HepG2 (cell line): ENCODE measurements around the gene VPS18. TPM values are rescaled to one million over a fixed set of nuclear protein-coding genes. Genes with fewer than 3 reads are reported as not detected.
A peak's percentile ranks its signal among the peaks of the same experiment; 100 is the strongest.

ENCODE experiments used
- BHLHE40 ChIP-seq: IDR thresholded peaks from 2 replicates; pipeline ENCODE4 v1.6.1; 2011; ENCODE audit warnings: low read length, improper control_type of control experiment
- EP300 ChIP-seq, 3 experiments: sonication (generic) in 1 of 3; formaldehyde crosslinking in 1 of 3; IDR thresholded peaks; 2 replicates each; pipeline versions ENCODE4 v1.5.1 to v1.6.1; 2011 to 2020; ENCODE audit warnings: low read depth in 2 of 3, low read length in 2 of 3, borderline replicate concordance in 1 of 3, improper control_type of control experiment in 1 of 3, mild to moderate bottlenecking in 1 of 3, missing genetic modification reagents in 1 of 3, moderate library complexity in 1 of 3
- GABPA ChIP-seq, 2 experiments: IDR thresholded peaks; 2 replicates each; pipeline ENCODE4 v1.6.1; 2011 to 2016; ENCODE audit warnings: low read depth in 2 of 2, low read length in 1 of 2, missing biosample characterization in 1 of 2, missing genetic modification characterization in 1 of 2
- HES4 ChIP-seq: sonication (generic); formaldehyde crosslinking; IDR thresholded peaks from 2 replicates; pipeline ENCODE4 v1.9.0; 2021; ENCODE audit warnings: mild to moderate bottlenecking, missing genetic modification reagents, borderline replicate concordance
- KLF13 ChIP-seq: sonication (generic); formaldehyde crosslinking; IDR thresholded peaks from 2 replicates; pipeline ENCODE4 v1.4.0; 2020; ENCODE audit warnings: mild to moderate bottlenecking, missing genetic modification reagents
- NFE2 ChIP-seq: sonication (generic); formaldehyde crosslinking; IDR thresholded peaks from 2 replicates; pipeline ENCODE4 v1.4.0; 2020; ENCODE audit warnings: missing genetic modification reagents
- RBAK ChIP-seq: sonication (generic); formaldehyde crosslinking; IDR thresholded peaks from 2 replicates; pipeline ENCODE4 v1.5.1; 2020; ENCODE audit warnings: mild to moderate bottlenecking, missing genetic modification reagents
- ZNF235 ChIP-seq: sonication (generic); formaldehyde crosslinking; IDR thresholded peaks from 2 replicates; pipeline ENCODE4 v1.8.1; 2023; ENCODE audit warnings: mild to moderate bottlenecking, missing genetic modification reagents, borderline replicate concordance
- ZNF484 ChIP-seq: sonication (generic); formaldehyde crosslinking; IDR thresholded peaks from 2 replicates; pipeline ENCODE4 v1.5.1; 2020; ENCODE audit warnings: mild to moderate bottlenecking, low read depth, missing genetic modification reagents, borderline replicate concordance
- ZNF550 ChIP-seq: sonication (generic); formaldehyde crosslinking; IDR thresholded peaks from 2 replicates; pipeline ENCODE4 v1.4.0; 2020; ENCODE audit warnings: mild to moderate bottlenecking, missing genetic modification reagents, borderline replicate concordance
- ZNF776 ChIP-seq: sonication (generic); formaldehyde crosslinking; IDR thresholded peaks from 2 replicates; pipeline ENCODE4 v1.4.0; 2020; ENCODE audit warnings: mild to moderate bottlenecking, missing genetic modification reagents
- ZNF891 ChIP-seq: sonication (generic); formaldehyde crosslinking; IDR thresholded peaks from 2 replicates; pipeline ENCODE4 v1.5.0; 2020; ENCODE audit warnings: mild to moderate bottlenecking, missing genetic modification reagents
- polyA plus RNA-seq, 8 experiments: library from polyadenylated mRNA; depleted of rRNA in 3 of 8; stranded (reverse) in 7 of 8; unstranded in 1 of 8; fragments of >200 nt; fragmentation: Illumina TruSeq in 4 of 8; extraction: Trizol in 4 of 8; gene quantifications; 2 replicates each; pipeline versions ENCODE4 v1.2.1 to v1.2.3, GENCODE V29; 2011 to 2016; ENCODE audit warnings: low read depth in 4 of 8, missing spikeins in 1 of 8, mixed read lengths in 1 of 8; ENCODE audit not compliant: insufficient read depth in 1 of 8
- total RNA-seq, 5 experiments: library from RNA; depleted of rRNA; stranded (reverse); fragments of >200 nt; fragmentation: Illumina TruSeq; extraction: Trizol; gene quantifications; 2 replicates each; pipeline ENCODE4 v1.2.3, GENCODE V29; 2016; ENCODE audit warnings: low read depth in 1 of 5
- TF ChIP-seq, protein P1 (sequence below): sonication (generic); formaldehyde crosslinking; IDR thresholded peaks from 2 replicates; pipeline ENCODE4 v1.4.0; 2020; ENCODE audit warnings: mild to moderate bottlenecking, missing genetic modification reagents
- TF ChIP-seq, protein P2 (sequence below): sonication (generic); formaldehyde crosslinking; IDR thresholded peaks from 2 replicates; pipeline ENCODE4 v1.4.0; 2020; ENCODE audit warnings: missing genetic modification reagents, low read depth, mild to moderate bottlenecking, borderline replicate concordance
- TF ChIP-seq, protein P3 (sequence below): sonication (generic); formaldehyde crosslinking; IDR thresholded peaks from 2 replicates; pipeline ENCODE4 v1.8.0; 2022; ENCODE audit warnings: mild to moderate bottlenecking, missing genetic modification reagents, moderate library complexity
- TF ChIP-seq, protein P4 (sequence below): IDR thresholded peaks from 2 replicates; pipeline ENCODE4 v1.6.1; 2016; ENCODE audit warnings: mild to moderate bottlenecking

The VPS18 gene
- total and polyA plus RNA-seq, 2 of the 13 experiments (the other 11 are each of a cell fraction or from before 2014, with no cell fraction given): 5.8 to 17.0 TPM

DNA sequence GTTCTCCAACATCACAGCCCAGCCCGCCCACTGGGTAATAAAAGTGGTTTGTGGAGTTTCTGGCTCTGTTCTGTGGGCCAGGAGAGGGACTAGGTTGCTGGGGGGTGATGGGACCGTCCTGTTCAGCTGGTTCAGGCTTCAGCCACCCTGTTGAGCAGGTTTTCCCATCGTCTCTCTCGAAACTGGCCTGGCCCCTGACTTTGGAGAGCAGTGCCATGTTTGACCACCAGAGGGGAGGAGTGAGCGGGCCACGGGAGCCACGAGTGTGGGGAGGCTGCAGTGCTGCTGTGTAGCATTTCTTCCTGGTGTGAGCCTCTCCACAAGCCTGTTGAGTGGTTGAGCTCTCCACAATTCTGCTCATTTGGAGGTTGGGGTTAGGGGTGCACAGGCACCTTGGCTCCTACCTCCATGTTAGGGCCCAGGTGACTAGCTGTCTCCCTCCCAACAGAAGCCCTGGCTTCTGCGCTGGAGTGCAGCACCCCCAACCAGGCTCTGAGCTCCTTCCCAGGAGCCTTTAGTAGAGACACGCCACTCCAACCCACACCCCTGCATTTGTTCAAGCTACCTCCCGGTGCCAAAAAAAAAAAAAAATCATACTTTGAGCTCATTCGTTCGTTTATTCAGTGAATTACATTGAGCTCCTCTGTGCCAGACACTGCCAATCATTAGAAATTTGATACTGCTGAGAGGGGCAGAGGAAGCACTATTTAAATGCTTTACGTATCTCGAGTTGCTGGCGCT is 36.5 kb upstream of the VPS18 start (continued):
- TF ChIP-seq ZNF484: no peak
- TF ChIP-seq EP300 (IDR thresholded peaks at IDR 0.05; ENCODE audit: low read depth in 2 of 2, low read length in 2 of 2): no peak
- no peak for TF ChIP-seq EP300 (CRISPR knock-in tag; IDR thresholded peaks at IDR 0.05; ENCODE audit: borderline replicate concordance)
- TF ChIP-seq, protein P1, sequence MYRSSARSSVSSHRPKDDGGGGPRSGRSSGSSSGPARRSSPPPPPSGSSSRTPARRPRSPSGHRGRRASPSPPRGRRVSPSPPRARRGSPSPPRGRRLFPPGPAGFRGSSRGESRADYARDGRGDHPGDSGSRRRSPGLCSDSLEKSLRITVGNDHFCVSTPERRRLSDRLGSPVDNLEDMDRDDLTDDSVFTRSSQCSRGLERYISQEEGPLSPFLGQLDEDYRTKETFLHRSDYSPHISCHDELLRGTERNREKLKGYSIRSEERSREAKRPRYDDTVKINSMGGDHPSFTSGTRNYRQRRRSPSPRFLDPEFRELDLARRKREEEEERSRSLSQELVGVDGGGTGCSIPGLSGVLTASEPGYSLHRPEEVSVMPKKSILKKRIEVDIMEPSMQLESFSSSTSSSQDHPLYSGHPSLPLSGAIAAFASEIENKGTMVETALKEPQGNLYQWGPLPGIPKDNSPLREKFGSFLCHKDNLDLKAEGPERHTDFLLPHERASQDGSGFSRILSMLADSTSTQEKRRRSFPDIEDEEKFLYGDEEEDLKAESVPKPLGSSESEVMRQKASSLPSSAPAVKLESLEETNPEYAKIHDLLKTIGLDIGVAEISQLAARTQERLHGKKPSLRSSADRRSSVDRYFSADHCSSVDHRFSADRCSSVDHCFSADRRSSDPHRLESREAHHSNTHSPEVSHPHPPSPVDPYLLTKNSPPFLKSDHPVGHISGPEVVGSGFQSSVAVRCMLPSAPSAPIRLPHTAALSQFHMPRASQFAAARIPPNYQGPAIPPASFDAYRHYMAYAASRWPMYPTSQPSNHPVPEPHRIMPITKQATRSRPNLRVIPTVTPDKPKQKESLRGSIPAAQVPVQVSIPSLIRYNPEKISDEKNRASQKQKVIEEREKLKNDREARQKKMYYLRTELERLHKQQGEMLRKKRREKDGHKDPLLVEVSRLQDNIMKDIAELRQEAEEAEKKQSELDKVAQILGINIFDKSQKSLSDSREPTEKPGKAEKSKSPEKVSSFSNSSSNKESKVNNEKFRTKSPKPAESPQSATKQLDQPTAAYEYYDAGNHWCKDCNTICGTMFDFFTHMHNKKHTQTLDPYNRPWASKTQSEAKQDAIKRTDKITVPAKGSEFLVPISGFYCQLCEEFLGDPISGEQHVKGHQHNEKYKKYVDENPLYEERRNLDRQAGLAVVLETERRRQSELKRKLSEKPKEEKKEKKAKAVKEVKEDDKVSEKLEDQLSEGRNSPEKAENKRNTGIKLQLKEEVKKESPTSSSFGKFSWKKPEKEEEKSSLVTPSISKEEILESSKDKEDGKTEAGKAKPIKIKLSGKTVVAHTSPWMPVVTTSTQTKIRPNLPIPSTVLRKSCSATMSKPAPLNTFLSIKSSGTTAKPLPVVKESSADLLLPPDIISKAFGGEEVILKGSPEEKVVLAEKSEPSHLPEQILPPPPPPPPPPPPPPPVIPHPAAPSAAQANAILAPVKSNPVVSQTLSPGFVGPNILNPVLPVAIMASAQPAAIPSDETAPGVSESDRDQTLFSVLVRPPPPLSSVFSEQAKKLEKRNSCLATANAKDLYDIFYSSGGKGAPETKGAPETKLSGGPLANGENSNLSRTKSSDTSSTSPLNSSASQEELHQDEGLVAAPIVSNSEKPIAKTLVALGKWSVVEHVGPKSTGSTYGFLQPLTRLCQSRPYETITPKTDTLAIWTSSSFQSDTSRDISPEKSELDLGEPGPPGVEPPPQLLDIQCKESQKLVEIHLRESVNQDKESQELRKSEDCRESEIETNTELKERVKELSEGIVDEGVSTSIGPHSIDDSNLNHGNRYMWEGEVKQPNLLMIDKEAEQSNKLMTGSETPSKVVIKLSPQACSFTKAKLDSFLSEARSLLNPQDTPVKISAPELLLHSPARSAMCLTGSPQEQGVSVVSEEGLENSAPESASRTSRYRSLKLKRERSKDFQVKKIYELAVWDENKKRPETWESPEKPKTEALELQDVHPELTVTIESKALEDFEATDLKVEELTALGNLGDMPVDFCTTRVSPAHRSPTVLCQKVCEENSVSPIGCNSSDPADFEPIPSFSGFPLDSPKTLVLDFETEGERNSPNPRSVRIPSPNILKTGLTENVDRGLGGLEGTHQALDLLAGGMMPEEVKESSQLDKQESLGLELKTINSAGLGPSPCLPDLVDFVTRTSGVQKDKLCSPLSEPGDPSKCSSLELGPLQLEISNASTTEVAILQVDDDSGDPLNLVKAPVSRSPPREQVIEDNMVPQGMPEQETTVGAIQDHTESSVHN (CRISPR knock-in tag): 0 out of 2 replicates have a peak, but pooled peaks have one; percentile 14
- TF ChIP-seq, protein P2, sequence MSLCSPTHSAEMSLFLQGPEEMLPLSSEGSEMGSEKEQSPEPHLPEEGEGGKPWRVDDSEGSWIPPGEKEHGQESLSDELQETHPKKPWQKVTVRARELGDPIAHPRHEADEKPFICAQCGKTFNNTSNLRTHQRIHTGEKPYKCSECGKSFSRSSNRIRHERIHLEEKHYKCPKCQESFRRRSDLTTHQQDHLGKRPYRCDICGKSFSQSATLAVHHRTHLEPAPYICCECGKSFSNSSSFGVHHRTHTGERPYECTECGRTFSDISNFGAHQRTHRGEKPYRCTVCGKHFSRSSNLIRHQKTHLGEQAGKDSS (CRISPR knock-in tag): no peak; the same call in 1 of the 2 replicates
- TF ChIP-seq ZNF550 (CRISPR knock-in tag): no peak
- TF ChIP-seq NFE2 (CRISPR knock-in tag): no peak
- TF ChIP-seq, protein P3, sequence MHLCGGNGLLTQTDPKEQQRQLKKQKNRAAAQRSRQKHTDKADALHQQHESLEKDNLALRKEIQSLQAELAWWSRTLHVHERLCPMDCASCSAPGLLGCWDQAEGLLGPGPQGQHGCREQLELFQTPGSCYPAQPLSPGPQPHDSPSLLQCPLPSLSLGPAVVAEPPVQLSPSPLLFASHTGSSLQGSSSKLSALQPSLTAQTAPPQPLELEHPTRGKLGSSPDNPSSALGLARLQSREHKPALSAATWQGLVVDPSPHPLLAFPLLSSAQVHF (CRISPR knock-in tag): no peak
- no peak for TF ChIP-seq ZNF235 (CRISPR knock-in tag)
- TF ChIP-seq KLF13 (CRISPR knock-in tag): no peak
- TF ChIP-seq RBAK (CRISPR knock-in tag): no peak
- TF ChIP-seq HES4 (CRISPR knock-in tag): no peak
- TF ChIP-seq BHLHE40: peak; percentile 17; the same call in 1 of the 2 replicates
- TF ChIP-seq GABPA (IDR thresholded peaks at IDR 0.05; ENCODE audit: low read depth, low read length): no peak
- no peak for TF ChIP-seq GABPA (CRISPR knock-in tag; IDR thresholded peaks at IDR 0.05; ENCODE audit: low read depth)
- peak; percentile 60; the same call in 1 of the 2 replicates for TF ChIP-seq ZNF891
- TF ChIP-seq, protein P4, sequence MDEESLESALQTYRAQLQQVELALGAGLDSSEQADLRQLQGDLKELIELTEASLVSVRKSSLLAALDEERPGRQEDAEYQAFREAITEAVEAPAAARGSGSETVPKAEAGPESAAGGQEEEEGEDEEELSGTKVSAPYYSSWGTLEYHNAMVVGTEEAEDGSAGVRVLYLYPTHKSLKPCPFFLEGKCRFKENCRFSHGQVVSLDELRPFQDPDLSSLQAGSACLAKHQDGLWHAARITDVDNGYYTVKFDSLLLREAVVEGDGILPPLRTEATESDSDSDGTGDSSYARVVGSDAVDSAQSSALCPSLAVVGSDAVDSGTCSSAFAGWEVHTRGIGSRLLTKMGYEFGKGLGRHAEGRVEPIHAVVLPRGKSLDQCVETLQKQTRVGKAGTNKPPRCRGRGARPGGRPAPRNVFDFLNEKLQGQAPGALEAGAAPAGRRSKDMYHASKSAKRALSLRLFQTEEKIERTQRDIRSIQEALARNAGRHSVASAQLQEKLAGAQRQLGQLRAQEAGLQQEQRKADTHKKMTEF (CRISPR knock-in tag): no peak
- TF ChIP-seq ZNF776 (CRISPR knock-in tag): no peak
